ENCODE results near the gene CHRNA4.

GRCh38 chr20:63351326-63351700 lies 9.8 kb downstream of the CHRNA4 start:
- TF ChIP-seq CTCF (IDR thresholded peaks at IDR 0.05; ENCODE audit: borderline replicate concordance, extremely low read depth, low read length, poor library complexity, severe bottlenecking) (no peak), EZH2 (IDR thresholded peaks at IDR 0.05; ENCODE audit: borderline replicate concordance, low read depth, low read length, severe bottlenecking) (no peak)
